HepG2 (cell line): ENCODE measurements around the gene ADRM1. TPM values are rescaled to one million over a fixed set of nuclear protein-coding genes. Genes with fewer than 3 reads are reported as not detected.

ENCODE experiments used
- CCAR2 ChIP-seq: fragments of 200-400 bp; formaldehyde crosslinking; optimal IDR thresholded peaks from 2 replicates; pipeline ENCODE3; 2018; ENCODE audit warnings: low read depth, mild to moderate bottlenecking, low read length, moderate library complexity
- CEBPB ChIP-seq: IDR thresholded peaks from 2 replicates; pipeline ENCODE4 v1.6.1; 2011; ENCODE audit warnings: low read depth, low read length, improper control_type of control experiment, borderline replicate concordance
- ELF1 ChIP-seq: sonication (generic); formaldehyde crosslinking; IDR thresholded peaks from 2 replicates; pipeline ENCODE4 v1.4.0; 2020; ENCODE audit warnings: missing genetic modification reagents
- FLYWCH1 ChIP-seq: sonication (generic); formaldehyde crosslinking; IDR thresholded peaks from 2 replicates; pipeline ENCODE4 v1.8.1; 2023; ENCODE audit warnings: mild to moderate bottlenecking, missing genetic modification reagents
- KLF11 ChIP-seq: IDR thresholded peaks from 2 replicates; pipeline ENCODE4 v1.6.1; 2016; ENCODE audit warnings: missing compliant biosample characterization
- PCBP2 ChIP-seq: fragments of 200-400 bp; formaldehyde crosslinking; optimal IDR thresholded peaks from 2 replicates; pipeline ENCODE3; 2018; ENCODE audit warnings: low read length, low read depth; ENCODE audit not compliant: poor library complexity, severe bottlenecking
- REXO4 ChIP-seq: sonication (generic); formaldehyde crosslinking; IDR thresholded peaks from 2 replicates; pipeline ENCODE4 v1.8.0; 2022; ENCODE audit warnings: missing genetic modification reagents, mild to moderate bottlenecking, borderline replicate concordance
- TEAD2 ChIP-seq: sonication (generic); formaldehyde crosslinking; IDR thresholded peaks from 2 replicates; pipeline ENCODE4 v1.9.0; 2021; ENCODE audit warnings: missing genetic modification reagents
- ZNF337 ChIP-seq: sonication (generic); formaldehyde crosslinking; IDR thresholded peaks from 2 replicates; pipeline ENCODE4 v1.5.1; 2020; ENCODE audit warnings: missing genetic modification reagents, low read depth, mild to moderate bottlenecking, borderline replicate concordance
- ZNF383 ChIP-seq: sonication (generic); formaldehyde crosslinking; IDR thresholded peaks from 2 replicates; pipeline ENCODE4 v1.4.0; 2020; ENCODE audit warnings: missing genetic modification reagents, mild to moderate bottlenecking, borderline replicate concordance
- ZNF496 ChIP-seq: sonication (generic); formaldehyde crosslinking; IDR thresholded peaks from 2 replicates; pipeline ENCODE4 v1.8.1; 2023; ENCODE audit warnings: mild to moderate bottlenecking, moderate library complexity, missing genetic modification reagents; ENCODE audit not compliant: insufficient replicate concordance
- polyA plus RNA-seq, 8 experiments: library from polyadenylated mRNA; depleted of rRNA in 3 of 8; stranded (reverse) in 7 of 8; unstranded in 1 of 8; fragments of >200 nt; fragmentation: Illumina TruSeq in 4 of 8; extraction: Trizol in 4 of 8; gene quantifications; 2 replicates each; pipeline versions ENCODE4 v1.2.1 to v1.2.3, GENCODE V29; 2011 to 2016; ENCODE audit warnings: low read depth in 4 of 8, missing spikeins in 1 of 8, mixed read lengths in 1 of 8; ENCODE audit not compliant: insufficient read depth in 1 of 8
- total RNA-seq, 5 experiments: library from RNA; depleted of rRNA; stranded (reverse); fragments of >200 nt; fragmentation: Illumina TruSeq; extraction: Trizol; gene quantifications; 2 replicates each; pipeline ENCODE4 v1.2.3, GENCODE V29; 2016; ENCODE audit warnings: low read depth in 1 of 5
- TF ChIP-seq, protein P1 (sequence below): sonication (generic); formaldehyde crosslinking; IDR thresholded peaks from 2 replicates; pipeline ENCODE4 v1.4.0; 2020; ENCODE audit warnings: missing genetic modification reagents
- TF ChIP-seq, protein P2 (sequence below): fragments of 450-650 bp; IDR thresholded peaks from 2 replicates; pipeline ENCODE4 v1.6.1; 2017; ENCODE audit warnings: mild to moderate bottlenecking
- TF ChIP-seq, protein P3 (sequence below): sonication (generic); formaldehyde crosslinking; IDR thresholded peaks from 2 replicates; pipeline ENCODE4 v1.8.1; 2023; ENCODE audit warnings: missing genetic modification reagents, mild to moderate bottlenecking, borderline replicate concordance
- TF ChIP-seq, protein P4 (sequence below), 2 experiments: IDR thresholded peaks; 2 replicates each; pipeline ENCODE4 v1.6.1; 2011 to 2012; ENCODE audit warnings: low read length in 2 of 2, borderline replicate concordance in 1 of 2, low read depth in 1 of 2, mild to moderate bottlenecking in 1 of 2, moderate library complexity in 1 of 2
- TF ChIP-seq, protein P5 (sequence below): sonication (generic); formaldehyde crosslinking; IDR thresholded peaks from 2 replicates; pipeline ENCODE4 v1.8.0; 2022; ENCODE audit warnings: low read depth, missing genetic modification reagents
- TF ChIP-seq, protein P6 (sequence below), 2 experiments: fragments of 450-650 bp in 1 of 2; sonication (generic) in 1 of 2; formaldehyde crosslinking; IDR thresholded peaks; 2 replicates each; pipeline versions ENCODE4 v1.5.0 to v1.8.0; 2020 to 2022; ENCODE audit warnings: mild to moderate bottlenecking in 1 of 2, missing genetic modification reagents in 1 of 2

ADRM1 gene
- total and polyA plus RNA-seq, 2 of the 13 experiments (the other 11 are each of a cell fraction or from before 2014, with no cell fraction given), result 92.9 to 154 TPM

DNA sequence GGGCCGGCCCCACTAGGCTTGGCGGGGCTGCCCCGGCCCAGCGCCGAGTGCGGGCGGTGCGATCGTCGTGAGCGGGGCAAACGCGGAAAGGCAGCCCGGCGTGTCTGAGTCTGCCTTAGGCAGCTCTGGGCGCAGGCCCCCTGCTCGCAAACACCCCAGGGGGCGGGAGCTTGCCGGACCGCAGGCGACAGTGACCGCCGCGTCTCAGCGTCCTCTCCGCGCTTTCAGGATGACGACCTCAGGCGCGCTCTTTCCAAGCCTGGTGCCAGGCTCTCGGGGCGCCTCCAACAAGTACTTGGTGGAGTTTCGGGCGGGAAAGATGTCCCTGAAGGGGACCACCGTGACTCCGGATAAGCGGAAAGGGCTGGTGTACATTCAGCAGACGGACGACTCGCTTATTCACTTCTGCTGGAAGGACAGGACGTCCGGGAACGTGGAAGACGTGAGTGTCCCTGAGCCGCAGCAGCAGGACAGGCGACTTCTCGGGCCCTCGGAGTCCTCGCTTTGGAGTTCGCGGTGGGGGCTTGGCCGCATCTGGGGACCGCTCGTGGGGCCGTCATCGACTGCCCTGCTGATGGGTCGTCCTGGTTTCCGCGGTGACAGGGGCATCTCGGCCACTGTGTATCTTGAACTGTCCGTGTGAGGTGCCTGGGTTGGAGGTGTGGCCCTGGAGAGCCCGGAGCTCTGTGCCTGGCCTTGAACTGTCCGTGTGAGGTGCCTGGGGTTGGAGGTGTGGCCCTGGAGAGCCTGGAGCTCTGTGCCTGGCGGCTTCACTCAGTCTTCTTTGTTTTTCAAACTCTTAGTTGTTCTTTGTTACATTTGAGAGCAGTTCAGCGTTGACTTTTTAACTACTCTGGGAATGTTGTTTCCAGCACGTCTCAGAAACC lies 786 bp downstream of the ADRM1 start (continued):
- TF ChIP-seq, protein P1, sequence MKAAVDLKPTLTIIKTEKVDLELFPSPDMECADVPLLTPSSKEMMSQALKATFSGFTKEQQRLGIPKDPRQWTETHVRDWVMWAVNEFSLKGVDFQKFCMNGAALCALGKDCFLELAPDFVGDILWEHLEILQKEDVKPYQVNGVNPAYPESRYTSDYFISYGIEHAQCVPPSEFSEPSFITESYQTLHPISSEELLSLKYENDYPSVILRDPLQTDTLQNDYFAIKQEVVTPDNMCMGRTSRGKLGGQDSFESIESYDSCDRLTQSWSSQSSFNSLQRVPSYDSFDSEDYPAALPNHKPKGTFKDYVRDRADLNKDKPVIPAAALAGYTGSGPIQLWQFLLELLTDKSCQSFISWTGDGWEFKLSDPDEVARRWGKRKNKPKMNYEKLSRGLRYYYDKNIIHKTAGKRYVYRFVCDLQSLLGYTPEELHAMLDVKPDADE, result no peak
- TF ChIP-seq CEBPB (no peak), ZNF337 (CRISPR knock-in tag) (no peak), REXO4 (no peak), TEAD2 (no peak), ELF1 (CRISPR knock-in tag) (no peak), KLF11 (CRISPR knock-in tag) (no peak), CCAR2 (no peak), ZNF496 (CRISPR knock-in tag) (no peak), PCBP2 (no peak), ZNF383 (CRISPR knock-in tag) (no peak), FLYWCH1 (CRISPR knock-in tag) (no peak)
- TF ChIP-seq, protein P2, sequence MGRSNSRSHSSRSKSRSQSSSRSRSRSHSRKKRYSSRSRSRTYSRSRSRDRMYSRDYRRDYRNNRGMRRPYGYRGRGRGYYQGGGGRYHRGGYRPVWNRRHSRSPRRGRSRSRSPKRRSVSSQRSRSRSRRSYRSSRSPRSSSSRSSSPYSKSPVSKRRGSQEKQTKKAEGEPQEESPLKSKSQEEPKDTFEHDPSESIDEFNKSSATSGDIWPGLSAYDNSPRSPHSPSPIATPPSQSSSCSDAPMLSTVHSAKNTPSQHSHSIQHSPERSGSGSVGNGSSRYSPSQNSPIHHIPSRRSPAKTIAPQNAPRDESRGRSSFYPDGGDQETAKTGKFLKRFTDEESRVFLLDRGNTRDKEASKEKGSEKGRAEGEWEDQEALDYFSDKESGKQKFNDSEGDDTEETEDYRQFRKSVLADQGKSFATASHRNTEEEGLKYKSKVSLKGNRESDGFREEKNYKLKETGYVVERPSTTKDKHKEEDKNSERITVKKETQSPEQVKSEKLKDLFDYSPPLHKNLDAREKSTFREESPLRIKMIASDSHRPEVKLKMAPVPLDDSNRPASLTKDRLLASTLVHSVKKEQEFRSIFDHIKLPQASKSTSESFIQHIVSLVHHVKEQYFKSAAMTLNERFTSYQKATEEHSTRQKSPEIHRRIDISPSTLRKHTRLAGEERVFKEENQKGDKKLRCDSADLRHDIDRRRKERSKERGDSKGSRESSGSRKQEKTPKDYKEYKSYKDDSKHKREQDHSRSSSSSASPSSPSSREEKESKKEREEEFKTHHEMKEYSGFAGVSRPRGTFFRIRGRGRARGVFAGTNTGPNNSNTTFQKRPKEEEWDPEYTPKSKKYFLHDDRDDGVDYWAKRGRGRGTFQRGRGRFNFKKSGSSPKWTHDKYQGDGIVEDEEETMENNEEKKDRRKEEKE, result no peak
- TF ChIP-seq, protein P3, sequence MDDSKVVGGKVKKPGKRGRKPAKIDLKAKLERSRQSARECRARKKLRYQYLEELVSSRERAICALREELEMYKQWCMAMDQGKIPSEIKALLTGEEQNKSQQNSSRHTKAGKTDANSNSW (CRISPR knock-in tag), result no peak
- TF ChIP-seq, protein P4, sequence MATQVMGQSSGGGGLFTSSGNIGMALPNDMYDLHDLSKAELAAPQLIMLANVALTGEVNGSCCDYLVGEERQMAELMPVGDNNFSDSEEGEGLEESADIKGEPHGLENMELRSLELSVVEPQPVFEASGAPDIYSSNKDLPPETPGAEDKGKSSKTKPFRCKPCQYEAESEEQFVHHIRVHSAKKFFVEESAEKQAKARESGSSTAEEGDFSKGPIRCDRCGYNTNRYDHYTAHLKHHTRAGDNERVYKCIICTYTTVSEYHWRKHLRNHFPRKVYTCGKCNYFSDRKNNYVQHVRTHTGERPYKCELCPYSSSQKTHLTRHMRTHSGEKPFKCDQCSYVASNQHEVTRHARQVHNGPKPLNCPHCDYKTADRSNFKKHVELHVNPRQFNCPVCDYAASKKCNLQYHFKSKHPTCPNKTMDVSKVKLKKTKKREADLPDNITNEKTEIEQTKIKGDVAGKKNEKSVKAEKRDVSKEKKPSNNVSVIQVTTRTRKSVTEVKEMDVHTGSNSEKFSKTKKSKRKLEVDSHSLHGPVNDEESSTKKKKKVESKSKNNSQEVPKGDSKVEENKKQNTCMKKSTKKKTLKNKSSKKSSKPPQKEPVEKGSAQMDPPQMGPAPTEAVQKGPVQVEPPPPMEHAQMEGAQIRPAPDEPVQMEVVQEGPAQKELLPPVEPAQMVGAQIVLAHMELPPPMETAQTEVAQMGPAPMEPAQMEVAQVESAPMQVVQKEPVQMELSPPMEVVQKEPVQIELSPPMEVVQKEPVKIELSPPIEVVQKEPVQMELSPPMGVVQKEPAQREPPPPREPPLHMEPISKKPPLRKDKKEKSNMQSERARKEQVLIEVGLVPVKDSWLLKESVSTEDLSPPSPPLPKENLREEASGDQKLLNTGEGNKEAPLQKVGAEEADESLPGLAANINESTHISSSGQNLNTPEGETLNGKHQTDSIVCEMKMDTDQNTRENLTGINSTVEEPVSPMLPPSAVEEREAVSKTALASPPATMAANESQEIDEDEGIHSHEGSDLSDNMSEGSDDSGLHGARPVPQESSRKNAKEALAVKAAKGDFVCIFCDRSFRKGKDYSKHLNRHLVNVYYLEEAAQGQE (IDR thresholded peaks at IDR 0.05; ENCODE audit: borderline replicate concordance in 1 of 2, low read depth in 1 of 2, low read length in 2 of 2), result no peak
- TF ChIP-seq, protein P5, sequence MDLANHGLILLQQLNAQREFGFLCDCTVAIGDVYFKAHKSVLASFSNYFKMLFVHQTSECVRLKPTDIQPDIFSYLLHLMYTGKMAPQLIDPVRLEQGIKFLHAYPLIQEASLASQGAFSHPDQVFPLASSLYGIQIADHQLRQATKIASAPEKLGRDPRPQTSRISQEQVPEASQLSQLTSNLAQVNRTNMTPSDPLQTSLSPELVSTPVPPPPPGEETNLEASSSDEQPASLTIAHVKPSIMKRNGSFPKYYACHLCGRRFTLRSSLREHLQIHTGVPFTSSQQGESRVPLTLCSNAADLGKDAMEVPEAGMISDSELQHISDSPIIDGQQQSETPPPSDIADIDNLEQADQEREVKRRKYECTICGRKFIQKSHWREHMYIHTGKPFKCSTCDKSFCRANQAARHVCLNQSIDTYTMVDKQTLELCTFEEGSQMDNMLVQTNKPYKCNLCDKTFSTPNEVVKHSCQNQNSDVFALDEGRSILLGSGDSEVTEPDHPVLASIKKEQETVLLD (CRISPR knock-in tag), result no peak; the same call in 1 of the 2 replicates
- TF ChIP-seq, protein P6, sequence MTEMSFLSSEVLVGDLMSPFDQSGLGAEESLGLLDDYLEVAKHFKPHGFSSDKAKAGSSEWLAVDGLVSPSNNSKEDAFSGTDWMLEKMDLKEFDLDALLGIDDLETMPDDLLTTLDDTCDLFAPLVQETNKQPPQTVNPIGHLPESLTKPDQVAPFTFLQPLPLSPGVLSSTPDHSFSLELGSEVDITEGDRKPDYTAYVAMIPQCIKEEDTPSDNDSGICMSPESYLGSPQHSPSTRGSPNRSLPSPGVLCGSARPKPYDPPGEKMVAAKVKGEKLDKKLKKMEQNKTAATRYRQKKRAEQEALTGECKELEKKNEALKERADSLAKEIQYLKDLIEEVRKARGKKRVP (CRISPR knock-in tag; IDR thresholded peaks at IDR 0.05), result no peak
